Measurements from ENCODE around the gene ZG16. TPM values are rescaled to one million over a fixed set of nuclear protein-coding genes. Genes with fewer than 3 reads are reported as not detected.

Gene ZG16
- total and polyA plus RNA-seq, 9 of the 15 experiments (the other 6 are each of a cell fraction or from before 2014, with no cell fraction given): 0.04 TPM; not detected in 8

DNA sequence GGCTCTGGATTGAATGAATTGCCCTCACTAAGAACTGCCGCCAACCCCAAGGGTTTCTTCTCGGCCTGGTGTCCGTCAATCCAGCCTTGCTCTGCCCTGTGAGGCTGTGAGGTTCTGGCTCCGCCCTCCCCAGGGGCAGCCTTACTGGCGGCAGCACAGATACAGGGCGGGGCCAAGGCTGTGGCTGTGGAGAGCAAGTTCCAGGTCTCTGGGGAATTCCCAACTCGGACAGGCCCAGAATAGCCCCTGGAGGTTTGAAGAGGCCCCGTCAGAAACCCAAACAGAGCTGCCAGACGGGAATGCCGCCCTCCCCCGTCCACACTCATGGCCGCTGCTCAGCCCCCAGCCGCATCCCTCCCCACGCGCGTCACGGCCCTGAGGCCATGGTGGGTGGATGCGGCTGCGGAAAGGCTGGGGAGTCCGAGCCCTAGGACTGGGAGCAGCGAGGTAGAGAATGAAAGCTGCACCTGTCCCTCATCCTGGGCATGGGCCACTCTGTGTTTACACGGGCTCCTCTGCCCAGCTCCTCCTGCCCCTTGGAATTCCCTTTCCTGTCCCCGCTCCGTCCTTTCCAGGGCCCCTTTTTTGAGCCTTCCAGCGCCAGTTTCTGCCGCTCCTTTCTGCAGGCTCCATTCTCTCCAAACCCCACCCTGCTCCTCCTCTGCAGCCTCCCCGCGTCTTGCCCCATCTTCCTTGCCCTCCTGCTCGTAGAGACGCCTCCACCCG is 33.3 kb downstream of the ZG16 start (continued):
- no peak for TF ChIP-seq CEBPG (CRISPR knock-in tag; IDR thresholded peaks at IDR 0.05)
- TF ChIP-seq CEBPG (tag; conservative IDR thresholded peaks at IDR 0.05 in 1 of 2, IDR thresholded peaks at IDR 0.05 in 1 of 2): no peak

- H3K27me3 ChIP-seq (ENCODE audit: control insufficient read depth in 2 of 2, insufficient read depth in 2 of 2, low read length in 2 of 2): no peaks in the 10 kb centered on the region
- WGBS (ENCODE audit: insufficient coverage, low coverage, missing lambda C conversion rate): 5% methylated on average over 36 of the region's 69 CpGs
- H3K27ac ChIP-seq (ENCODE audit: extremely low read depth, low read depth, low read length): peak within 1 kb of the TSS; percentile 27; the same call in 1 of the 3 replicates
- in situ Hi-C loops (cut with MboI) (no loop called here), intact Hi-C loops (cut with micrococcal nuclease) (loop anchor here (10.0 kb wide), 1 partner anchor 213 kb away; the partner anchor contains the start of gene C16orf92)
- H3K4me3 ChIP-seq: peak within 1 kb of the TSS; percentile 37
- peak within 1 kb of the TSS in 1 of 2 experiments; percentile 85; a peak in 3 of 4 replicates for H3K9ac ChIP-seq (ENCODE audit: insufficient read depth in 1 of 2, low read depth in 2 of 2, low read length in 2 of 2)
- peak; percentile 5 for ATAC-seq
- H3K4me2 ChIP-seq (ENCODE audit: insufficient read depth, low read length): peak within 1 kb of the TSS; percentile 91
- no peaks in the 10 kb centered on the region for H3K9me1 ChIP-seq (ENCODE audit: control insufficient read depth, insufficient read depth, low read length)
- peaks cover 23% of the 10 kb centered on the region; the same call in 1 of the 2 replicates for H4K20me1 ChIP-seq (replicated peaks; ENCODE audit: control insufficient read depth, insufficient read depth, low read length)
- H2AFZ ChIP-seq (ENCODE audit: low read depth, low read length): peak within 1 kb of the TSS; percentile 71
- H3K36me3 ChIP-seq (ENCODE audit: control insufficient read depth, insufficient read depth, low read length): peaks cover 36% of the 10 kb centered on the region
- DNase-seq (ENCODE audit: extremely low read depth in 1 of 4, low spot score in 3 of 4): peak; percentile 62 to 74 (median 66)
- H3K4me1 ChIP-seq (replicated peaks in 1 of 2; ENCODE audit: control insufficient read depth in 2 of 2, insufficient read depth in 2 of 2, low read length in 2 of 2): peaks cover 43 to 88% of the 10 kb centered on the region in 2 experiments
- POLR2A ChIA-PET: interaction anchor here (0.7 to 1.5 kb wide), 4 partner anchors 18 to 641 kb away, joined by 3 to 4 read pairs (median 3); partner anchors contain the start of gene ALDOA
- peaks cover 45% of the 10 kb centered on the region for H3K79me2 ChIP-seq (ENCODE audit: control insufficient read depth, insufficient read depth, low read length)
- no TSS peak for BruUV-seq (replicated peaks)
- H3K9me3 ChIP-seq (replicated peaks; ENCODE audit: control insufficient read depth, insufficient read depth, low read depth, low read length): no peaks in the 10 kb centered on the region
- FAIRE-seq: no peak
- CTCF ChIA-PET (ENCODE audit: low intra/inter-chr PET ratio): interaction anchor here (0.6 kb wide), 1 partner anchor 853 kb away, joined by 5 read pairs; no protein-coding TSS in a partner anchor
- TF ChIP-seq ZBTB7A (IDR thresholded peaks at IDR 0.05; ENCODE audit: borderline replicate concordance, control insufficient read depth, low read depth, low read length): peak; percentile 2; the same call in 1 of the 2 replicates
- no peak for TF ChIP-seq POLR3A (IDR thresholded peaks at IDR 0.05; ENCODE audit: borderline replicate concordance, extremely low read depth, insufficient read depth, insufficient read length)
- no peak for TF ChIP-seq GTF2E2 (tag; IDR thresholded peaks at IDR 0.05)
- TF ChIP-seq ZFP30 (CRISPR knock-in tag; IDR thresholded peaks at IDR 0.05; ENCODE audit: borderline replicate concordance): no peak
- no peak for TF ChIP-seq MYBL2 (IDR thresholded peaks at IDR 0.05; ENCODE audit: low read depth)
- TF ChIP-seq MYBL2 (CRISPR knock-in tag; IDR thresholded peaks at IDR 0.05; ENCODE audit: borderline replicate concordance): no peak
- peak; percentile 49; the same call in 1 of the 2 replicates for TF ChIP-seq EGR1 (conservative IDR thresholded peaks at IDR 0.05)
- TF ChIP-seq TBL1XR1 (IDR thresholded peaks at IDR 0.05; ENCODE audit: low read length in 2 of 2): no peak
- TF ChIP-seq HMG20B (CRISPR knock-in tag; IDR thresholded peaks at IDR 0.05): no peak
- peak; percentile 86; the same call in 1 of the 2 replicates for TF ChIP-seq RFX1 (IDR thresholded peaks at IDR 0.05)
- 0 out of 2 replicates have a peak, but pooled peaks have one; percentile 11 for TF ChIP-seq RB1 (IDR thresholded peaks at IDR 0.05; ENCODE audit: low read depth)
- TF ChIP-seq, protein P1, sequence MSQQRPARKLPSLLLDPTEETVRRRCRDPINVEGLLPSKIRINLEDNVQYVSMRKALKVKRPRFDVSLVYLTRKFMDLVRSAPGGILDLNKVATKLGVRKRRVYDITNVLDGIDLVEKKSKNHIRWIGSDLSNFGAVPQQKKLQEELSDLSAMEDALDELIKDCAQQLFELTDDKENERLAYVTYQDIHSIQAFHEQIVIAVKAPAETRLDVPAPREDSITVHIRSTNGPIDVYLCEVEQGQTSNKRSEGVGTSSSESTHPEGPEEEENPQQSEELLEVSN (IDR thresholded peaks at IDR 0.05; ENCODE audit: borderline replicate concordance in 1 of 2, extremely low read depth in 1 of 2, insufficient read depth in 1 of 2, insufficient read length in 1 of 2, low read depth in 1 of 2, low read length in 1 of 2, poor library complexity in 1 of 2, severe bottlenecking in 1 of 2): peak; percentile 13 to 63
- peak; percentile 58; the same call in 1 of the 2 replicates for TF ChIP-seq L3MBTL2 (IDR thresholded peaks at IDR 0.05)
These were observed 34.0 kb downstream of the ZG16 start, which contains the start of gene PRRT2 for GRCh38 chr16:29811896-29812665. PRRT2 (plus strand) TSS chr16:29812193; CDS start chr16:29813055, 862 bp downstream.
